HCT116 (cell line): ENCODE results near the gene PRR12. TPM values are rescaled to one million over a fixed set of nuclear protein-coding genes. Genes with fewer than 3 reads are reported as not detected.
A peak's percentile ranks its signal among the peaks of the same experiment; 100 is the strongest.

Source experiments
- ATAC-seq: fragments of 200-7000 bp; cut with Tn5 transposase; 2 replicates; pipeline ENCODE4 v1.9.1; 2020; ENCODE audit warnings: mild to moderate bottlenecking, moderate library complexity
- BruUV-seq: library from RNA; stranded (reverse); fragments of 400-500 nt; replicated peaks from 2 replicates; lab custom pipeline; 2021; lab: Mats Ljungman, UMichigan
- CTCF ChIA-PET: fragments of 300-600 bp; sonication (Branson Sonifier 250); formaldehyde crosslinking; loops from one replicate; lab custom pipeline; 2021; ENCODE audit warnings: antibody characterized with exemption; lab: Charles Lee
- POLR2A ChIA-PET: fragments of 300-600, 350-600 bp; sonication (Branson Sonifier 250); formaldehyde crosslinking; loops from one replicate; lab custom pipeline; 2021; ENCODE audit warnings: antibody characterized with exemption; lab: Charles Lee
- RAD21 ChIA-PET, 2 experiments: fragments of 300-600 bp; sonication (Branson Sonifier 250); formaldehyde crosslinking; loops; one replicate each; lab custom pipeline; 2023; ENCODE audit warnings: low total read pairs in 2 of 2; ENCODE audit not compliant: uncharacterized antibody in 2 of 2, unreplicated experiment in 2 of 2, low non-redundant PET in 1 of 2; lab: Charles Lee
- DNase-seq: peaks from one replicate; pipeline ENCODE4 v3.0.0-alpha.2; 2010; ENCODE audit warnings: low read depth, low spot score
- H2AFZ ChIP-seq: fragments of 200-600 bp; shearing (Covaris generic), sonication (generic); 2 replicates; pipeline ENCODE4 v1.6.1; 2017; ENCODE audit warnings: low read depth, mixed run types, mixed read lengths, antibody characterized with exemption, low read length; ENCODE audit not compliant: poor library complexity, severe bottlenecking
- H3K27ac ChIP-seq: 2 replicates; pipeline ENCODE4 v1.5.1; 2012; ENCODE audit warnings: low read depth, low read length
- H3K27me3 ChIP-seq: fragments of 200-600 bp; sonication (generic); 2 replicates; pipeline ENCODE4 v1.6.1; 2016; ENCODE audit warnings: mixed run types, low read length, mixed read lengths; ENCODE audit not compliant: insufficient read depth
- H3K36me3 ChIP-seq, 2 experiments: fragments of 200-500 bp in 1 of 2; fragments of 200-600 bp in 1 of 2; sonication (Bioruptor generic) in 1 of 2; sonication (generic) in 1 of 2; 2 replicates each; pipeline versions ENCODE4 v1.5.1 to v1.6.1; 2014 to 2016; ENCODE audit warnings: low read length in 2 of 2, inconsistent platforms in 1 of 2, mixed read lengths in 1 of 2, mixed run types in 1 of 2; ENCODE audit not compliant: insufficient read depth in 2 of 2, control insufficient read depth in 1 of 2
- H3K4me1 ChIP-seq, 2 experiments: fragments of 200-600 bp in 1 of 2; sonication (generic) in 1 of 2; 2 replicates each; pipeline versions ENCODE4 v1.5.1 to v1.6.1; 2012 to 2017; ENCODE audit warnings: low read length in 2 of 2, inconsistent platforms in 1 of 2, mild to moderate bottlenecking in 1 of 2, mixed read lengths in 1 of 2, mixed run types in 1 of 2, moderate library complexity in 1 of 2; ENCODE audit not compliant: insufficient read depth in 2 of 2, control insufficient read depth in 1 of 2
- H3K4me2 ChIP-seq: fragments of 200-600 bp; sonication (generic); 2 replicates; pipeline ENCODE4 v1.6.1; 2017; ENCODE audit warnings: mixed run types, low read length, mixed read lengths
- H3K4me3 ChIP-seq, 2 experiments: fragments of 200-600 bp in 1 of 2; sonication (generic) in 1 of 2; replicated peaks in 1 of 2; 2 replicates each; pipeline ENCODE4 v1.5.1; 2011 to 2016; ENCODE audit warnings: low read length in 2 of 2, control low read depth in 1 of 2, low read depth in 1 of 2, mild to moderate bottlenecking in 1 of 2, mixed read lengths in 1 of 2, mixed run types in 1 of 2
- H3K79me2 ChIP-seq: fragments of 200-600 bp; sonication (generic); 2 replicates; pipeline ENCODE4 v1.6.1; 2017; ENCODE audit warnings: mild to moderate bottlenecking, mixed run types, low read length, moderate library complexity, mixed read lengths; ENCODE audit not compliant: insufficient read depth
- H3K9ac ChIP-seq: fragments of 200-600 bp; sonication (generic); 2 replicates; pipeline ENCODE4 v1.6.1; 2016; ENCODE audit warnings: low read length, mixed read lengths
- H3K9me2 ChIP-seq: fragments of 200-600 bp; sonication (generic), shearing (Covaris generic); 2 replicates; pipeline ENCODE4 v1.6.1; 2017; ENCODE audit warnings: mixed run types, mild to moderate bottlenecking, moderate library complexity; ENCODE audit not compliant: insufficient read depth
- H3K9me3 ChIP-seq, 2 experiments: fragments of 200-500 bp in 1 of 2; fragments of 200-600 bp in 1 of 2; sonication (Bioruptor generic) in 1 of 2; sonication (generic) in 1 of 2; 2 replicates each; pipeline ENCODE4 v1.6.1; 2014 to 2017; ENCODE audit warnings: low read length in 2 of 2, mixed read lengths in 2 of 2, inconsistent platforms in 1 of 2, low read depth in 1 of 2, mild to moderate bottlenecking in 1 of 2, mixed run types in 1 of 2, moderate library complexity in 1 of 2; ENCODE audit not compliant: control insufficient read depth in 1 of 2, insufficient read depth in 1 of 2
- H4K20me1 ChIP-seq: fragments of 200-600 bp; sonication (generic), shearing (Covaris generic); 2 replicates; pipeline ENCODE4 v1.6.1; 2017; ENCODE audit warnings: mixed run types, mild to moderate bottlenecking, moderate library complexity; ENCODE audit not compliant: insufficient read depth
- CEBPB ChIP-seq: IDR thresholded peaks from 2 replicates; pipeline ENCODE4 v1.6.1; 2012; ENCODE audit warnings: low read depth
- EGR1 ChIP-seq: IDR thresholded peaks from 2 replicates; pipeline ENCODE4 v1.6.1; 2012; ENCODE audit warnings: low read depth
- ELF1 ChIP-seq: IDR thresholded peaks from 2 replicates; pipeline ENCODE4 v1.6.1; 2012; ENCODE audit warnings: low read depth, borderline replicate concordance
- JUND ChIP-seq: IDR thresholded peaks from 2 replicates; pipeline ENCODE4 v1.6.1; 2012
- POLR2A ChIP-seq: IDR thresholded peaks from 2 replicates; pipeline ENCODE4 v1.7.0; 2011; ENCODE audit warnings: borderline replicate concordance; ENCODE audit not compliant: insufficient read depth, insufficient read length; ENCODE audit errors: extremely low read depth
- SIN3A ChIP-seq: IDR thresholded peaks from 2 replicates; pipeline ENCODE4 v1.6.1; 2012; ENCODE audit warnings: low read depth
- ZFX ChIP-seq: fragments of 450-650 bp; IDR thresholded peaks from 2 replicates; pipeline ENCODE4 v1.6.1; 2017
- intact Hi-C: fragments of 100-400 bp; cut with micrococcal nuclease; formaldehyde crosslinking; loops from 2 replicates; pipeline ENCODE4 v1.10.0; 2022
- total RNA-seq: library from RNA; stranded (reverse); gene quantifications from one replicate; pipeline ENCODE4 v1.2.1, GENCODE V29; 2021; ENCODE audit not compliant: unreplicated experiment
- TF ChIP-seq, protein P1 (sequence below): IDR thresholded peaks from 2 replicates; pipeline ENCODE4 v1.6.1; 2012

PRR12 gene
- total RNA-seq, 1 experiment from 2014 or later, result 26.9 TPM

DNA sequence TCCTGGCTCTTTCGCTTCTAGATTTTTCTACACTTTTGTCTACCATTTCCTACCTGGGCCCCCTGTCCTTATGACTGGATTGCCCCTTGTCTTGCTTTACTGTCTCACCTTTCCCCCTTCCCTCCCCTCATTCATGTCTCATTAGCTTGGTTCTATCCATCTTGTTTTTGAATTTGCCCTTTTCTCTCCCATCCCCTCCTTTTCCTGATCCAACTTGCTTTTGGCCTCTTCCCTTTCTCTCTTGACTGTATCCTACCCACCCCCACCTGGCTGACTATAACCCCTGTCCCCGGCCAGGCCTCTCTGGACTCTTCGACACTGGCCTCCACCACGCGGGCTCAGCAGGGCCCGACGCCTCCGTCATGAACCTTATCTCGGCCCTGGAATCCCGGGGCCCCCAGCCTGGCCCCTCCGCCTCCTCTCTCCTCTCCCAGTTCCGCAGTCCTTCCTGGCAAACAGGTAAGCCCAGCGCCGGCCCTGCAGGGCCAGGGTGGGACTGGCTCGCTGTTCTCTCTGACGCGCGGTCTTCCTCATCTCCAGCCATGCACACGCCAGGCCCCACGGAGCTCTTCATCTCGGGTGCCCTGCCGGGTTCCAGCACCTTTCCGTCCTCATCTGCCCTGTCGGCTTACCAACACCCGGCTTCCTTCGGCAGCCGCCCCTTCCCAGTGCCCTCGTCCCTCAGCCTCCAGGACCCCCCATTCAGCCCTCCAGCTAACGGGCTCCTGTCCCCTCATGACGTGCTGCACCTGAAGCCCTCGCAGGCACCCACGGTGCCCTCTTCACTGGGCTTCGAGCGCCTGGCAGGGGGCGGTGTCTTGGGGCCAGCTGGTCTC, 3.4 kb downstream of the PRR12 start:
- TF ChIP-seq ELF1 (no peak), EGR1 (no peak), JUND (no peak), POLR2A (no peak), ZFX (no peak), CEBPB (no peak), SIN3A (no peak)
- TF ChIP-seq, protein P1, sequence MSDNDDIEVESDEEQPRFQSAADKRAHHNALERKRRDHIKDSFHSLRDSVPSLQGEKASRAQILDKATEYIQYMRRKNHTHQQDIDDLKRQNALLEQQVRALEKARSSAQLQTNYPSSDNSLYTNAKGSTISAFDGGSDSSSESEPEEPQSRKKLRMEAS, result no peak
- Histone ChIP-seq H2AFZ (no peak overlapping the region), H3K36me3 (peaks cover 18 to 30% of the 10 kb centered on the region in 2 experiments; a peak in 3 of 4 replicates), H3K9me3 (no peaks in the 10 kb centered on the region), H3K4me3 (peak overlapping the region; percentile 89 to 93; a peak in 2 of 4 replicates), H4K20me1 (peaks cover 8% of the 10 kb centered on the region; the same call in 1 of the 2 replicates), H3K4me1 (peaks cover 9 to 32% of the 10 kb centered on the region in 2 experiments; a peak in 3 of 4 replicates), H3K27ac (peak overlapping the region; percentile 61), H3K79me2 (peaks cover 58% of the 10 kb centered on the region), H3K27me3 (no peaks in the 10 kb centered on the region), H3K9me2 (no peaks in the 10 kb centered on the region), H3K9ac (peak overlapping the region; percentile 44; the same call in 1 of the 2 replicates), H3K4me2 (peak overlapping the region; percentile 83)
- BruUV-seq, result no TSS peak
- intact Hi-C loops, result loop anchor here (5.0 kb wide), 1 partner anchor 83 kb away; the partner anchor contains the start of gene PRMT1
- ChIA-PET CTCF (no interaction called here), RAD21 (interaction anchor here in 1 of 2 experiments (1.5 kb wide), 1 partner anchor 46 kb away, joined by 6 read pairs; the partner anchor contains the start of gene RRAS), POLR2A (interaction anchor here (1.1 to 5.4 kb wide), 2 partner anchors 24 to 46 kb away, joined by 3 to 50 read pairs; partner anchors contain the start of genes RRAS and SCAF1)
- no peak for DNase-seq
- ATAC-seq, result no peak
